ENCODE measurements around the gene TDRD7. TPM values are rescaled to one million over a fixed set of nuclear protein-coding genes. Genes with fewer than 3 reads are reported as not detected.

The TDRD7 gene
- total and polyA plus RNA-seq, 9 donors = 7.4 to 15.6 (median 9.8) TPM

- TF ChIP-seq, protein P1, sequence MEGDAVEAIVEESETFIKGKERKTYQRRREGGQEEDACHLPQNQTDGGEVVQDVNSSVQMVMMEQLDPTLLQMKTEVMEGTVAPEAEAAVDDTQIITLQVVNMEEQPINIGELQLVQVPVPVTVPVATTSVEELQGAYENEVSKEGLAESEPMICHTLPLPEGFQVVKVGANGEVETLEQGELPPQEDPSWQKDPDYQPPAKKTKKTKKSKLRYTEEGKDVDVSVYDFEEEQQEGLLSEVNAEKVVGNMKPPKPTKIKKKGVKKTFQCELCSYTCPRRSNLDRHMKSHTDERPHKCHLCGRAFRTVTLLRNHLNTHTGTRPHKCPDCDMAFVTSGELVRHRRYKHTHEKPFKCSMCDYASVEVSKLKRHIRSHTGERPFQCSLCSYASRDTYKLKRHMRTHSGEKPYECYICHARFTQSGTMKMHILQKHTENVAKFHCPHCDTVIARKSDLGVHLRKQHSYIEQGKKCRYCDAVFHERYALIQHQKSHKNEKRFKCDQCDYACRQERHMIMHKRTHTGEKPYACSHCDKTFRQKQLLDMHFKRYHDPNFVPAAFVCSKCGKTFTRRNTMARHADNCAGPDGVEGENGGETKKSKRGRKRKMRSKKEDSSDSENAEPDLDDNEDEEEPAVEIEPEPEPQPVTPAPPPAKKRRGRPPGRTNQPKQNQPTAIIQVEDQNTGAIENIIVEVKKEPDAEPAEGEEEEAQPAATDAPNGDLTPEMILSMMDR (IDR thresholded peaks at IDR 0.05) = no peak
- TF ChIP-seq POLR2A (IDR thresholded peaks at IDR 0.05) (no peak), EP300 (IDR thresholded peaks at IDR 0.05) (no peak)
- no peaks in the 10 kb centered on the region for H3K9me3 ChIP-seq
- 85 to 93% (median 87%) methylated on average over 1 of the region's 1 CpG for WGBS, 3 donors
- DNase-seq = no peak
- H3K36me3 ChIP-seq = no peaks in the 10 kb centered on the region
- H3K27ac ChIP-seq = no peak overlapping the region
- peaks cover 18% of the 10 kb centered on the region for H3K4me1 ChIP-seq (ENCODE audit: insufficient read depth)
- no peaks in the 10 kb centered on the region for H3K27me3 ChIP-seq
- intact Hi-C loops (cut with DNase I) = no loop called here
- no peak overlapping the region for H3K4me3 ChIP-seq
These were observed 94.9 kb downstream of the TDRD7 start for GRCh38 chr9:97506787-97507186.

GRCh38 chr9:97507428-97507984, 95.6 kb downstream of the TDRD7 start:
- 86 to 90% (median 87%) methylated on average over 5 of the region's 5 CpGs for WGBS, 3 donors
- Histone ChIP-seq H3K27ac (no peak overlapping the region), H3K4me1 (ENCODE audit: insufficient read depth) (peaks cover 18% of the 10 kb centered on the region), H3K4me3 (no peak overlapping the region), H3K36me3 (no peaks in the 10 kb centered on the region), H3K27me3 (no peaks in the 10 kb centered on the region), H3K9me3 (no peaks in the 10 kb centered on the region)
- TF ChIP-seq EP300 (IDR thresholded peaks at IDR 0.05) (no peak), POLR2A (IDR thresholded peaks at IDR 0.05) (no peak)
- TF ChIP-seq, protein P1 (IDR thresholded peaks at IDR 0.05) = no peak
- peak in 1 of 5 donors; percentile 3 for DNase-seq
- intact Hi-C loops (cut with DNase I) = no loop called here

DNA sequence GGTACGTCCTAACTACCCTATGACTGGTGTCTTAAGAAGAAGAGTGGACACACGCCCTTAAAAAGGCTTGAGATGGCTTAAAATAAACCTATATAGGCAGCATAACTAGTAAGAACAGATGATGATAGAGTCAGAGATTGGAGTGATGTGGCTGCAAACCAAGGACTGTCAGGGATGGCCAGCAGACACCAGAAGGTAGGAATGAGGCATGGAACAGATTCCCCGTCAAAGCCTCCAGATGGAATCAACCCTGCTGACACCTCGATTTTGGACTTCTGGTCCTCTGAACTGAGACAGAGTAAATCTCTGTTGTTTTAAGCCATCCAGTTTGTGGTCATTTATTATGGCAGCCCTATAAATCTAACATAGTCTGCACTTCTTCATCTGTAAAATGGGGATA, 97.0 kb downstream of the TDRD7 start:
- DNase-seq = no peak
- Histone ChIP-seq H3K36me3 (no peaks in the 10 kb centered on the region), H3K9me3 (no peaks in the 10 kb centered on the region), H3K4me3 (no peak overlapping the region), H3K4me1 (ENCODE audit: insufficient read depth) (peaks cover 12% of the 10 kb centered on the region), H3K27me3 (no peaks in the 10 kb centered on the region), H3K27ac (no peak overlapping the region)
- WGBS, 3 donors = 70 to 92% (median 75%) methylated on average over 4 of the region's 4 CpGs
- TF ChIP-seq, protein P1 (IDR thresholded peaks at IDR 0.05) = no peak
- TF ChIP-seq EP300 (IDR thresholded peaks at IDR 0.05) (no peak), POLR2A (IDR thresholded peaks at IDR 0.05) (no peak)
- intact Hi-C loops (cut with DNase I) = no loop called here

GRCh38 chr9:97510797-97511654, 99.1 kb downstream of the TDRD7 start:
- Histone ChIP-seq H3K4me1 (ENCODE audit: insufficient read depth) (peaks cover 8% of the 10 kb centered on the region), H3K36me3 (no peaks in the 10 kb centered on the region), H3K27me3 (no peaks in the 10 kb centered on the region), H3K9me3 (no peaks in the 10 kb centered on the region), H3K4me3 (no peak overlapping the region), H3K27ac (no peak overlapping the region)
- intact Hi-C loops (cut with DNase I) = no loop called here
- WGBS, 3 donors = 69 to 78% (median 70%) methylated on average over 10 of the region's 10 CpGs
- no peak for TF ChIP-seq POLR2A (IDR thresholded peaks at IDR 0.05)
- TF ChIP-seq, protein P1 (IDR thresholded peaks at IDR 0.05) = no peak
- DNase-seq = peak in 1 of 5 donors; percentile 5
